ENCODE measurements around the gene ST6GALNAC3.

Gene ST6GALNAC3

GRCh38 chr1:76668046-76668445 is 593.5 kb downstream of the ST6GALNAC3 start:
- Histone ChIP-seq H2BK120ac (ENCODE audit: low read depth, low read length) (no peak overlapping the region), H3K4me2 (ENCODE audit: low read length) (no peak overlapping the region), H3K27ac (ENCODE audit: low read depth, low read length) (no peak overlapping the region), H2BK15ac (replicated peaks; ENCODE audit: low read depth) (no peak overlapping the region), H3K9ac (ENCODE audit: low read length) (no peak overlapping the region), H3K79me1 (ENCODE audit: low read length) (no peaks in the 10 kb centered on the region), H3K4me1 (ENCODE audit: control insufficient read depth, low read depth, low read length) (no peaks in the 10 kb centered on the region), H3K56ac (ENCODE audit: low read length) (no peak overlapping the region), H3K18ac (ENCODE audit: low read length) (no peak overlapping the region), H3K4me3 (ENCODE audit: low read length) (no peak overlapping the region), H3K27me3 (ENCODE audit: insufficient read depth, low read length, poor library complexity) (no peaks in the 10 kb centered on the region), H4K8ac (ENCODE audit: low read depth, low read length) (no peak overlapping the region), H2AK5ac (ENCODE audit: low read length) (no peak overlapping the region), H2BK5ac (ENCODE audit: low read length) (no peak overlapping the region), H3K23ac (ENCODE audit: low read length) (no peak overlapping the region), H3K36me3 (ENCODE audit: control insufficient read depth, insufficient read depth, low read length) (no peaks in the 10 kb centered on the region), H3K4ac (ENCODE audit: low read depth, low read length) (no peak overlapping the region), H4K5ac (ENCODE audit: low read length) (no peak overlapping the region), H3K79me2 (ENCODE audit: control insufficient read depth, insufficient read depth, low read length) (no peaks in the 10 kb centered on the region)
- no peak for DNase-seq
- no CpG with 5 or more reads among the region's 5 CpGs for WGBS (ENCODE audit: extremely low coverage, insufficient coverage, low lambda C conversion rate)

DNA sequence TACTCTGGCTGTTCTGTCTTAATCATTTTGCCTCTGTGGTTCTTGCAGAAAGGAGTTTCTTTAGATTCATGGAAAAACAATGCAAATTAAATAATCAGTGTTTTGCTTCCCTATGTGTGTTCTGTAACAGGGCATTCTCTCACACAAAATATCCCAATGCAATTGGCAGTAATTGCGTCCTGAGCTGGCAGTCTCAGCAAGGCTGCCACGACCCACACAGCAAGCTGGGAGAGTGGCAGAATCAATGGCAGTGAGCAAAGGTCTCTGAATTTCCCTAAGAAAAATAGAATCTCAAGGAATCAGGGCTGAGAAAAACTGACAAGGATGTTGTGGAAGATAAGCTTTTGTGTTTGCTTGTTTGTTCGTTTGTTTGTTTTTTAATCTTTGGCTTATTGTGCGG is 594.6 kb downstream of the ST6GALNAC3 start:
- Histone ChIP-seq H3K27ac (ENCODE audit: low read depth, low read length) (no peak overlapping the region), H2AK5ac (ENCODE audit: low read length) (no peak overlapping the region), H2BK15ac (replicated peaks; ENCODE audit: low read depth) (no peak overlapping the region), H3K27me3 (ENCODE audit: insufficient read depth, low read length, poor library complexity) (no peaks in the 10 kb centered on the region), H3K36me3 (ENCODE audit: control insufficient read depth, insufficient read depth, low read length) (no peaks in the 10 kb centered on the region), H3K4me2 (ENCODE audit: low read length) (no peak overlapping the region), H3K79me2 (ENCODE audit: control insufficient read depth, insufficient read depth, low read length) (no peaks in the 10 kb centered on the region), H3K9ac (ENCODE audit: low read length) (no peak overlapping the region), H3K79me1 (ENCODE audit: low read length) (no peaks in the 10 kb centered on the region), H4K5ac (ENCODE audit: low read length) (no peak overlapping the region), H4K8ac (ENCODE audit: low read depth, low read length) (no peak overlapping the region), H3K4ac (ENCODE audit: low read depth, low read length) (no peak overlapping the region), H2BK5ac (ENCODE audit: low read length) (no peak overlapping the region), H3K18ac (ENCODE audit: low read length) (no peak overlapping the region), H2BK120ac (ENCODE audit: low read depth, low read length) (no peak overlapping the region), H3K4me1 (ENCODE audit: control insufficient read depth, low read depth, low read length) (no peaks in the 10 kb centered on the region), H3K4me3 (ENCODE audit: low read length) (no peak overlapping the region), H3K23ac (ENCODE audit: low read length) (no peak overlapping the region), H3K56ac (ENCODE audit: low read length) (no peak overlapping the region)
- DNase-seq: no peak
- no CpG with 5 or more reads among the region's 4 CpGs for WGBS (ENCODE audit: extremely low coverage, insufficient coverage, low lambda C conversion rate)

DNA sequence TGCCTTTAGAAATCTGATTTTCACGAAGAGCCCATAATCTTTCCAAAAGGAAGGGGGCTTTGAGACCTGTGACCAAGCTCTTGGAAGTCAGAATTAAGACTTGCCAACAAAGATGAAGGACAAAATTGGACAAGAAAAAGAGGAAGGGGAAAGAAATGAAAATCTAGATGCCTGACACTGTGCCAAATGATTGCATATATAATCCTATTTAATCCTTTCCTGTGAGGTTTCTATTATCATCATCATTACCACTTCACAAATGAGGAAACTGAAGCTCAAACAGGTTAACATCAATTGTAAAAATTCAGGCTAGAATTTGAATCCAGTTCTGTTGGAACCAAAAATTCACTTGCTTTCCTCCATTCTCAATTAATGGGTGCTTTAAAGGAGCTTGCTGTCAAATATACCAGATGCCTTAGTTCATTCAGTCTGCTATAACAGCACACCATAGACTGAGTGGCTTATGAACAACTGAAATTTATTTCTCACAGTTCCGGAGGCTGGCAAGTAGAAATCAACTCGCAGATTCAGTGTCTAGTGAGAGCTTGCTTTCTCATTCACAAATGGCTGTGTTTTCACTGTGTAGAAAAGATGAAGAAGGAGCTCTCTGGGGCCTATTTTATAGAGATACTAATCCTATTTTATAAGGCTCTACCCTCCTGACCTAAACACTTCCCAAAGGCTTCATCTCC is 595.2 kb downstream of the ST6GALNAC3 start:
- Histone ChIP-seq H3K27ac (ENCODE audit: low read depth, low read length) (no peak overlapping the region), H3K4me1 (ENCODE audit: control insufficient read depth, low read depth, low read length) (no peaks in the 10 kb centered on the region), H2BK5ac (ENCODE audit: low read length) (no peak overlapping the region)

DNA sequence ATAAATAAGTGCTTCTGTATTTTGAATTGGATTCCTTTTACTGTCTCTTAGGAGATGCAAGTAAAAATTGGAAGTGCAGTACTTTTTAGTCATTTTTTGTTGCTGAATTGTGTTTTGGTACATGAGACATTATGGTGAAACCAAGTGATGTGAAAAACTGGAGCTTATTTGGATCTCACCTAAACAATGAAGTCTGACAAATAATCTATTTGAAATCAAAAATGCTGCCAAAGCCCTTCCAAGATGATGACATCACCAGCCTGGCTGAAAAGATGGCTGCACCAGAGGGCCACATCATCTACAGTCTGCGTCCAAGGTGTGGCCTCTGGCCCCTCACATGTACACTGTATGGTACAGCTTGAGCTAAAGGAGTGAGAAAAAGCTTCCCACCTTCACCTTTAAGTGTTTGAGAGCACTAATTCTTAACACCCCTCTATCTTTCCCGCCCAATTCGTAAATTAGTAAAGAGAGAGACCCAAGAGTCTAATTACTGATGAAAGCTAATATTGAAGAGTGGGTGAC is 600.2 kb downstream of the ST6GALNAC3 start:
- no peaks in the 10 kb centered on the region for H3K79me1 ChIP-seq (ENCODE audit: low read length)

More for the DNA sequence above, 595.2 kb downstream of the ST6GALNAC3 start:
- H3K36me3 ChIP-seq (ENCODE audit: control insufficient read depth, insufficient read depth, low read length): no peaks in the 10 kb centered on the region
- no peak overlapping the region for H2BK15ac ChIP-seq (replicated peaks; ENCODE audit: low read depth)
- H3K79me1 ChIP-seq (ENCODE audit: low read length): no peaks in the 10 kb centered on the region
- no peak overlapping the region for H3K56ac ChIP-seq (ENCODE audit: low read length)
- no peak overlapping the region for H3K4me3 ChIP-seq (ENCODE audit: low read length)
- H3K27me3 ChIP-seq (ENCODE audit: insufficient read depth, low read length, poor library complexity): no peaks in the 10 kb centered on the region
- no peaks in the 10 kb centered on the region for H3K79me2 ChIP-seq (ENCODE audit: control insufficient read depth, insufficient read depth, low read length)
- no peak overlapping the region for H3K4ac ChIP-seq (ENCODE audit: low read depth, low read length)
- no peak overlapping the region for H3K18ac ChIP-seq (ENCODE audit: low read length)
- DNase-seq: no peak
- H4K8ac ChIP-seq (ENCODE audit: low read depth, low read length): no peak overlapping the region
- no peak overlapping the region for H4K5ac ChIP-seq (ENCODE audit: low read length)
- H2AK5ac ChIP-seq (ENCODE audit: low read length): no peak overlapping the region
- H3K9ac ChIP-seq (ENCODE audit: low read length): no peak overlapping the region
- no peak overlapping the region for H3K23ac ChIP-seq (ENCODE audit: low read length)
- no CpG with 5 or more reads among the region's 3 CpGs for WGBS (ENCODE audit: extremely low coverage, insufficient coverage, low lambda C conversion rate)
- no peak overlapping the region for H2BK120ac ChIP-seq (ENCODE audit: low read depth, low read length)
- H3K4me2 ChIP-seq (ENCODE audit: low read length): no peak overlapping the region

GRCh38 chr1:76677416-76678405 is 603.2 kb downstream of the ST6GALNAC3 start:
- no peak overlapping the region for H2BK5ac ChIP-seq (ENCODE audit: low read length)
- H2AK5ac ChIP-seq (ENCODE audit: low read length): no peak overlapping the region
- H3K4me2 ChIP-seq (ENCODE audit: low read length): no peak overlapping the region
- H4K5ac ChIP-seq (ENCODE audit: low read length): no peak overlapping the region
- WGBS (ENCODE audit: extremely low coverage, insufficient coverage, low lambda C conversion rate): no CpG with 5 or more reads among the region's 5 CpGs
- H3K4ac ChIP-seq (ENCODE audit: low read depth, low read length): no peak overlapping the region
- H2BK15ac ChIP-seq (replicated peaks; ENCODE audit: low read depth): no peak overlapping the region
- H3K79me2 ChIP-seq (ENCODE audit: control insufficient read depth, insufficient read depth, low read length): no peaks in the 10 kb centered on the region
- H3K23ac ChIP-seq (ENCODE audit: low read length): no peak overlapping the region
- H3K4me1 ChIP-seq (ENCODE audit: control insufficient read depth, low read depth, low read length): peaks cover 2% of the 10 kb centered on the region
- no peaks in the 10 kb centered on the region for H3K79me1 ChIP-seq (ENCODE audit: low read length)
- H3K18ac ChIP-seq (ENCODE audit: low read length): no peak overlapping the region
- no peak overlapping the region for H3K9ac ChIP-seq (ENCODE audit: low read length)
- H3K27ac ChIP-seq (ENCODE audit: low read depth, low read length): no peak overlapping the region
- no peak overlapping the region for H4K8ac ChIP-seq (ENCODE audit: low read depth, low read length)
- H3K27me3 ChIP-seq (ENCODE audit: insufficient read depth, low read length, poor library complexity): no peaks in the 10 kb centered on the region
- H3K56ac ChIP-seq (ENCODE audit: low read length): no peak overlapping the region
- DNase-seq: no peak
- no peak overlapping the region for H2BK120ac ChIP-seq (ENCODE audit: low read depth, low read length)
- no peak overlapping the region for H3K4me3 ChIP-seq (ENCODE audit: low read length)
- no peaks in the 10 kb centered on the region for H3K36me3 ChIP-seq (ENCODE audit: control insufficient read depth, insufficient read depth, low read length)

More for the DNA sequence above, 600.2 kb downstream of the ST6GALNAC3 start:
- H3K4ac ChIP-seq (ENCODE audit: low read depth, low read length): no peak overlapping the region
- no peak overlapping the region for H2BK5ac ChIP-seq (ENCODE audit: low read length)
- no peak overlapping the region for H2BK15ac ChIP-seq (replicated peaks; ENCODE audit: low read depth)
- H3K4me1 ChIP-seq (ENCODE audit: control insufficient read depth, low read depth, low read length): peaks cover 2% of the 10 kb centered on the region
- no peak overlapping the region for H3K9ac ChIP-seq (ENCODE audit: low read length)
- no peak overlapping the region for H2AK5ac ChIP-seq (ENCODE audit: low read length)
- H3K4me3 ChIP-seq (ENCODE audit: low read length): no peak overlapping the region
- no peak overlapping the region for H2BK120ac ChIP-seq (ENCODE audit: low read depth, low read length)
- no peak overlapping the region for H3K23ac ChIP-seq (ENCODE audit: low read length)
- H3K56ac ChIP-seq (ENCODE audit: low read length): no peak overlapping the region
- no peaks in the 10 kb centered on the region for H3K79me2 ChIP-seq (ENCODE audit: control insufficient read depth, insufficient read depth, low read length)
- no peak for DNase-seq
- H3K27me3 ChIP-seq (ENCODE audit: insufficient read depth, low read length, poor library complexity): no peaks in the 10 kb centered on the region
- no CpG with 5 or more reads among the region's 3 CpGs for WGBS (ENCODE audit: extremely low coverage, insufficient coverage, low lambda C conversion rate)
- H3K18ac ChIP-seq (ENCODE audit: low read length): no peak overlapping the region
- H3K4me2 ChIP-seq (ENCODE audit: low read length): no peak overlapping the region
- H3K27ac ChIP-seq (ENCODE audit: low read depth, low read length): no peak overlapping the region
- no peak overlapping the region for H4K5ac ChIP-seq (ENCODE audit: low read length)
- no peaks in the 10 kb centered on the region for H3K36me3 ChIP-seq (ENCODE audit: control insufficient read depth, insufficient read depth, low read length)
- no peak overlapping the region for H4K8ac ChIP-seq (ENCODE audit: low read depth, low read length)

Measured in mesendoderm (in vitro differentiated cells).